Ovary (tissue), 3 donors: Measurements from ENCODE around the gene NCOA6.

ENCODE experiments used
- POLR2A ChIP-seq: fragments of 450-650 bp; IDR thresholded peaks from one replicate; pipeline ENCODE4 v1.6.1; 2017; ENCODE audit warnings: antibody characterized with exemption, mild to moderate bottlenecking, moderate library complexity
- TF ChIP-seq, protein P1 (sequence below), 3 donors: fragments of 450-650 bp in 2 of 3; fragments of 200-600 bp in 1 of 3; IDR thresholded peaks; one replicate each; pipeline versions ENCODE4 v1.5.1 to v1.8.0; 2016 to 2022; ENCODE audit warnings: antibody characterized with exemption in 3 of 3, mild to moderate bottlenecking in 1 of 3
- donor health status: DM: no; HTN: no; CAD: no.

DNA sequence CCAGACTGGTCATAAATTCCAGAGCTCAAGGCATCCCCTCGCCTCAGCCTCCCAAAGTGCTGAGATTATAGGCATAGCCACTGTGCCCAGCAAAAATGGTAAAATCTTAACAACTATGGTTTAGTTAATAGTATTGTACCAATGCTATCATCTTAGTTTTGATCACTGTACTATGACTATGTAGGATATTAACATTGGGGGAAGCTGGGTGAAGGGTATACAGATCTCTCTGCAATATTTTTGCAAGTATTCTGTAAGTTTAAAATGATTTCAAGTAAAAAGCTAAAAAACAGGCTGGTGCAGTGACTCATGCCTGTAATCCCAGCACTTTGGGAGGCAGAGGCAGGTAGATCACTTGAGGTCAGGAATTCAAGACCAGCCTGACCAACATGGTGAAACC, 156.4 kb downstream of the NCOA6 start:
- TF ChIP-seq, protein P1, sequence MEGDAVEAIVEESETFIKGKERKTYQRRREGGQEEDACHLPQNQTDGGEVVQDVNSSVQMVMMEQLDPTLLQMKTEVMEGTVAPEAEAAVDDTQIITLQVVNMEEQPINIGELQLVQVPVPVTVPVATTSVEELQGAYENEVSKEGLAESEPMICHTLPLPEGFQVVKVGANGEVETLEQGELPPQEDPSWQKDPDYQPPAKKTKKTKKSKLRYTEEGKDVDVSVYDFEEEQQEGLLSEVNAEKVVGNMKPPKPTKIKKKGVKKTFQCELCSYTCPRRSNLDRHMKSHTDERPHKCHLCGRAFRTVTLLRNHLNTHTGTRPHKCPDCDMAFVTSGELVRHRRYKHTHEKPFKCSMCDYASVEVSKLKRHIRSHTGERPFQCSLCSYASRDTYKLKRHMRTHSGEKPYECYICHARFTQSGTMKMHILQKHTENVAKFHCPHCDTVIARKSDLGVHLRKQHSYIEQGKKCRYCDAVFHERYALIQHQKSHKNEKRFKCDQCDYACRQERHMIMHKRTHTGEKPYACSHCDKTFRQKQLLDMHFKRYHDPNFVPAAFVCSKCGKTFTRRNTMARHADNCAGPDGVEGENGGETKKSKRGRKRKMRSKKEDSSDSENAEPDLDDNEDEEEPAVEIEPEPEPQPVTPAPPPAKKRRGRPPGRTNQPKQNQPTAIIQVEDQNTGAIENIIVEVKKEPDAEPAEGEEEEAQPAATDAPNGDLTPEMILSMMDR (IDR thresholded peaks at IDR 0.05), result no peak
- TF ChIP-seq POLR2A, result no peak
